Lower leg skin (tissue), 3 donors: Measurements from ENCODE around the gene FLAD1.

Experiments
- CTCF ChIP-seq, 3 donors: fragments of 450-650 bp; IDR thresholded peaks; one replicate each; pipeline ENCODE4 v1.5.1; 2016; ENCODE audit warnings: antibody characterized with exemption in 3 of 3, mild to moderate bottlenecking in 3 of 3, moderate library complexity in 2 of 3
- POLR2A ChIP-seq, 2 donors: fragments of 450-650 bp; IDR thresholded peaks; one replicate each; pipeline ENCODE4 v1.6.1; 2016 to 2017; ENCODE audit warnings: antibody characterized with exemption in 2 of 2, mild to moderate bottlenecking in 1 of 2, moderate library complexity in 1 of 2

- TF ChIP-seq CTCF (IDR thresholded peaks at IDR 0.05), result no peak
- TF ChIP-seq POLR2A (IDR thresholded peaks at IDR 0.05), result no peak
Observed at GRCh38 chr1:154972517-154973343, 10.4 kb upstream of the FLAD1 start.
